Measurements from ENCODE around the gene RARA.

The RARA gene

DNA sequence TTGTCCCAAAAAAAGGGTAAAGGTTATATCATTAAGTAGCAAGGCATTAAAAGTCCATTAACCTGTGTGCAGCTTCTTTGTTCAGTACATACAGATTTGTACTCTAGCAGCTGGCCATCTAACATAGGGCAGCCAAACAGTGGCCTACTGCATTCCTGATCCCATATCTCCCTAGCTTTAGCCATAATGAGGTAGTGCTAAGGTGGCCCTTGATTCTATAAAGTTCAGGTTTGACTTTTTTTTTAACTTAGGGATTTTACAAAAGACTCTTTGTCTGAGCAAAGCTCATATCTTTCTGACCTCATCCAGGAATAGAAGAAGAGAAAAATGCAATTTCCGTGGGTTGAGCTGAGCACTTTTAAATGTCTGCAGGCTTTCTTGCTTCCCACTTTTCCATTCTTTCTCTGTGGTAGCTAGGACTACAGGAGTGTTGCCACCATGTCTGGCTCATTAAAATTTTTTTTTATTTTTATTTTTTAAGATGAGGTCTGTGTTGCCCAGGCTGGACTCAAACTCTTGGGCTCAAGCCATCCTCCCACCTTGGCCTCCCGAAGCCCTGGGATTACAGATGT, 40.8 kb upstream of the RARA start:
- DNase-seq (ENCODE audit: low read depth) = no peak
- H3K4me3 ChIP-seq (ENCODE audit: low read depth, low read length) = no peak overlapping the region
- TF ChIP-seq, protein P1, sequence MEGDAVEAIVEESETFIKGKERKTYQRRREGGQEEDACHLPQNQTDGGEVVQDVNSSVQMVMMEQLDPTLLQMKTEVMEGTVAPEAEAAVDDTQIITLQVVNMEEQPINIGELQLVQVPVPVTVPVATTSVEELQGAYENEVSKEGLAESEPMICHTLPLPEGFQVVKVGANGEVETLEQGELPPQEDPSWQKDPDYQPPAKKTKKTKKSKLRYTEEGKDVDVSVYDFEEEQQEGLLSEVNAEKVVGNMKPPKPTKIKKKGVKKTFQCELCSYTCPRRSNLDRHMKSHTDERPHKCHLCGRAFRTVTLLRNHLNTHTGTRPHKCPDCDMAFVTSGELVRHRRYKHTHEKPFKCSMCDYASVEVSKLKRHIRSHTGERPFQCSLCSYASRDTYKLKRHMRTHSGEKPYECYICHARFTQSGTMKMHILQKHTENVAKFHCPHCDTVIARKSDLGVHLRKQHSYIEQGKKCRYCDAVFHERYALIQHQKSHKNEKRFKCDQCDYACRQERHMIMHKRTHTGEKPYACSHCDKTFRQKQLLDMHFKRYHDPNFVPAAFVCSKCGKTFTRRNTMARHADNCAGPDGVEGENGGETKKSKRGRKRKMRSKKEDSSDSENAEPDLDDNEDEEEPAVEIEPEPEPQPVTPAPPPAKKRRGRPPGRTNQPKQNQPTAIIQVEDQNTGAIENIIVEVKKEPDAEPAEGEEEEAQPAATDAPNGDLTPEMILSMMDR (IDR thresholded peaks at IDR 0.05; ENCODE audit: insufficient read depth, low read depth, low read length, missing control alignments) = no peak

DNA sequence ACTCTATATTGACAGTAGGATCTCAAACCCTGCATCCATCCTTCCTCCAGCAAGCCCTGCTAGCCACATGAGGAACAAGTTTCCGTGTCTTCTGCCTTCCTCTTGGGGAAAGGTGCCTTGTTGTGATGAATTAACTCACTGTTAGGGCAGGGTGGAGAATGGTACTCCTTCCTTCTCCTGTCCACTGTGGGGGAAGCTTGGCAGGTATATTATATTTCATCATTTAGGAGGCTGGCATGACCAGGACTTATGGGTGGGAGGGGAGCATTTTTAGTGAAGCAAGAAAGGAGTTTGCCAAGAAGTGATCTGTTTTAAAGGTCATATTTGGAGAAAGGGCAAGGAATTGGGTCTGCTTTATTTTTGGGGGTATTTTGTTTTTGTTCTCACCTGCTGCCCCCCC, 30.6 kb upstream of the RARA start:
- DNase-seq (ENCODE audit: low read depth) = no peak
- no peak overlapping the region for H3K4me3 ChIP-seq (ENCODE audit: low read depth, low read length)
- TF ChIP-seq, protein P1 (IDR thresholded peaks at IDR 0.05; ENCODE audit: insufficient read depth, low read depth, low read length, missing control alignments) = no peak

DNA sequence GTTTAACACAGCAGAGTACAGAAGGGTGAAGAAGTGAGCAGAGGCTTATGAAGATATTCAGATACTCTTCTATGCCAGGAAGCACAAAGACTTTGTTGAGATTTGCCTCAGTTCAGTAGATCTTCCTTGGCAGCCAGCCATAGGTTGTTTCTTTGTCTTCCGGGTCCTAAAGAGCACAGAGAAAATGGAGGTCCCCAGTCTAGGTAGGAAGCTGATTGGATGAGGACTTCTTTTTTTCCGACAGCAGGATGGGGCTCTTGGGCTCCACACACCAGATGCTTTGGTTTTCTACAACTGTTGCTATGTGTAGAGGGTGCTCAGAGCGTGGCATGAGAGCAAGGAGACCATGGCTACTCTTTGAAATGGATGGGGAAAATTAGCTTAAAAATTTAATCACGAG, 29.6 kb upstream of the RARA start:
- DNase-seq (ENCODE audit: low read depth) = no peak
- H3K4me3 ChIP-seq (ENCODE audit: low read depth, low read length) = no peak overlapping the region
- TF ChIP-seq, protein P1 (IDR thresholded peaks at IDR 0.05; ENCODE audit: insufficient read depth, low read depth, low read length, missing control alignments) = no peak

DNA sequence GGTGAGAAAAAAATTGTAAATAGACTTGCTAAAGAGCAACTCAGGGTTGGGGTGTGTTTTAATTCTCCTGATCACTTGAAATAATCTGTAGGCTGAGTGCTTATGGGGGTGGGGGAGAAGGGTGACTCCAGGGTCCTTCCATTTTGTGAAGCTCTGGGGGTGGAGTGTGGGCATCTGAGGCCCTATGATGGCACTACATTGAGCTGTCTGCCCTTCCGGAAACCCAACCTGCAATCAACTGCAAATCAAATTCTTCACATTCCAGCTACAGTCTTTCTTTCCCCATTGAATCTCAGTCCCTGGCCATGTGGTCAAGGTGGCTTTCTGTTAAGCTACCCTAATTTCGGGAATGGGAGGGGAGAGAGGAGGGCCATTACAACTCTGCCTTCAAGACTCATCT, 27.3 kb upstream of the RARA start:
- TF ChIP-seq, protein P1 (IDR thresholded peaks at IDR 0.05; ENCODE audit: insufficient read depth, low read depth, low read length, missing control alignments) = no peak
- no peak overlapping the region for H3K4me3 ChIP-seq (ENCODE audit: low read depth, low read length)
- DNase-seq (ENCODE audit: low read depth) = no peak

DNA sequence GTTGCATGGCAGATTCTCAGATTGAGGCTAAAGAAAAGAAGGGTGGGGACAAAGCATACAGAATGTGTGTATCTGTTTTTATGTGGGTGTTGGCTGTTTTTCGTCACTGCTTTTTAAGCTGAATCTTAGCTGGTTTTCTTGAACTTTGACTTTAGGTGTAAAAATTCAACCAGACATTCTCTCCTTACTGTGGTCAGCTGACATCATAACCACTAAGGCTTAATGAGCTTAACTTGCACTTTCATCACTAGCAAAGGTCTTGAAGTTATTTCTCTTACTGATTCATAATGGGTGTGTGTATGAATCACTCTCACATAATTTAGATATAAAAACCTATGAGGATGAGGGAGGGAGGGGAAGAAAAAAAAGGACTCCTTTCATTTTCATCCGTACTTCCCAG, 25.3 kb upstream of the RARA start:
- no peak for DNase-seq (ENCODE audit: low read depth)
- TF ChIP-seq, protein P1 (IDR thresholded peaks at IDR 0.05; ENCODE audit: insufficient read depth, low read depth, low read length, missing control alignments) = no peak
- no peak overlapping the region for H3K4me3 ChIP-seq (ENCODE audit: low read depth, low read length)

DNA sequence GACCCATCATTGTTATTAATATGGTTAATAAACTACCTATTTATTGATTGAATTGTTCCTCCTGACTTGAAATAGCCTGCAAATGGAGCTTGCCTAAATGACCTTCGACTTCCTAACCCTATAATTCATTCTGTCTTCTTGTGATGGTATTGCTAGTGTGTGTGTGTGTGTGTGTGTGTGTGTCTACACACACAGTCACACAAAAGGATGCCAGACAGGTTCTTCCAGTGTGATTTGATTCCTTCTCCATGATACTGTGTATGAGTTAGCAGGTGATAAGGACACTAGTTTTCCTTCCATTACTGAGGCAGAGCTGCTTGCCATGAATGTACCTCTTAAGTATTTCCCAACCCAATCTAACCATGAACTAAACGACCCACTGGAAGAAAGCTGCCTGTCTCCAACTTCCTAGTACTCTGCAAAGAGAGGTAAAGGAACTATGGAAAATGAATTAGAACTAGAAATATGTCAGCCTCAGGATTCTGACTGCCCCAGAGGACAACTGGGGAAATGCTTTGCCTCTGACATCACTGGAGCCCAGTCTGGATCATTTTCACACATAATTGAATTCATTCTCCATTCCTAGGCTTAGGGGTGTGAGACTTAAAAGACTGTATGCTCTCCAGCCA, 24.8 kb upstream of the RARA start:
- H3K4me3 ChIP-seq (ENCODE audit: low read depth, low read length) = no peak overlapping the region
- DNase-seq (ENCODE audit: low read depth) = no peak
- TF ChIP-seq, protein P1 (IDR thresholded peaks at IDR 0.05; ENCODE audit: insufficient read depth, low read depth, low read length, missing control alignments) = no peak

DNA sequence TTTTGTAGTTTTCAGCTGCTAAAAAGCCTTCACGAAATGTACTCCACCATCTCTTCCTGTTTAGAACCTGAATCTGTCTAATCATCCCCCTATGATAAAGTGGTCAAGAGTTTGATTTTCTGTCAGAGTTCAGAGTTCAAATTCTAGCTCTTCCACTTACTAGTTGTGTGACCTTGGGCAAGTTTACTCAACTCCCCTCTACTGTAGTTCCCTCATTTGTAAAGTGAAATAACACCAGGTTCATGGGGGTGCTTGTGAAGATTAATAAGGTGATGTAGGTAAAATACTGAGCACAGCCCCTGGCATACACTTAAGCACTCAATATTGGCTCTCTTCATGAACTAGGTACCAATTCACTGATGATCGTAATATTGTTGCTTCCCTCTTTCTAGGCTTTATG, 22.5 kb upstream of the RARA start:
- TF ChIP-seq, protein P1 (IDR thresholded peaks at IDR 0.05; ENCODE audit: insufficient read depth, low read depth, low read length, missing control alignments) = no peak
- H3K4me3 ChIP-seq (ENCODE audit: low read depth, low read length) = no peak overlapping the region
- DNase-seq (ENCODE audit: low read depth) = no peak

Measured in GM12865 (cell line).